T-helper 17 cell (primary cell): ENCODE measurements around the gene PLTP. TPM values are rescaled to one million over a fixed set of nuclear protein-coding genes. Genes with fewer than 3 reads are reported as not detected.
"Not testable (repeated sequence)": the region's sequence is repeated elsewhere in the genome, so short reads cannot be mapped to it uniquely, and the experiment has no call there.

Experiments
- ATAC-seq: fragments of 150-1000 bp; cut with Tn5 transposase; 2 replicates; pipeline ENCODE4 v1.10.0; 2021; ENCODE audit warnings: mild to moderate bottlenecking, moderate library complexity
- DNase-seq, 3 donors: peaks; one replicate each; pipeline versions ENCODE4 v3.0.0 to v3.0.0-alpha.2; 2020 to 2021
- H3K9me3 ChIP-seq: one replicate; pipeline ENCODE4 v1.7.0; 2013; ENCODE audit warnings: low read length, mild to moderate bottlenecking; ENCODE audit not compliant: control insufficient read depth, poor library complexity, severe bottlenecking
- H3K27ac Mint-ChIP-seq: one replicate; pipeline ENCODE4 v1.8.0; 2022; ENCODE audit warnings: mild to moderate bottlenecking, moderate library complexity, mixed read lengths
- H3K27me3 Mint-ChIP-seq: one replicate; pipeline ENCODE4 v1.8.0; 2022; ENCODE audit warnings: mixed read lengths
- H3K36me3 Mint-ChIP-seq: one replicate; pipeline ENCODE4 v1.8.0; 2022; ENCODE audit warnings: low read depth, mixed read lengths
- H3K4me1 Mint-ChIP-seq: one replicate; pipeline ENCODE4 v1.8.0; 2022; ENCODE audit warnings: mild to moderate bottlenecking, mixed read lengths
- H3K4me3 Mint-ChIP-seq: one replicate; pipeline ENCODE4 v1.8.0; 2022; ENCODE audit warnings: mild to moderate bottlenecking, moderate library complexity, mixed read lengths
- total RNA-seq, 4 donors: library from RNA in 2 of 4; stranded (reverse) in 2 of 4; gene quantifications; one replicate each; pipeline ENCODE4 v1.2.3 and lab custom pipeline; 2022 to 2026

Gene PLTP, protein sequence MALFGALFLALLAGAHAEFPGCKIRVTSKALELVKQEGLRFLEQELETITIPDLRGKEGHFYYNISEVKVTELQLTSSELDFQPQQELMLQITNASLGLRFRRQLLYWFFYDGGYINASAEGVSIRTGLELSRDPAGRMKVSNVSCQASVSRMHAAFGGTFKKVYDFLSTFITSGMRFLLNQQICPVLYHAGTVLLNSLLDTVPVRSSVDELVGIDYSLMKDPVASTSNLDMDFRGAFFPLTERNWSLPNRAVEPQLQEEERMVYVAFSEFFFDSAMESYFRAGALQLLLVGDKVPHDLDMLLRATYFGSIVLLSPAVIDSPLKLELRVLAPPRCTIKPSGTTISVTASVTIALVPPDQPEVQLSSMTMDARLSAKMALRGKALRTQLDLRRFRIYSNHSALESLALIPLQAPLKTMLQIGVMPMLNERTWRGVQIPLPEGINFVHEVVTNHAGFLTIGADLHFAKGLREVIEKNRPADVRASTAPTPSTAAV
- total RNA-seq (1 to 10 TPM in 1 of 2 donors, not detected in 1; 1.5 TPM), total RNA-seq (lab: John Stamatoyannopoulos, UW) (0.23 to 0.75 reads per million in 2 donors)

DNA sequence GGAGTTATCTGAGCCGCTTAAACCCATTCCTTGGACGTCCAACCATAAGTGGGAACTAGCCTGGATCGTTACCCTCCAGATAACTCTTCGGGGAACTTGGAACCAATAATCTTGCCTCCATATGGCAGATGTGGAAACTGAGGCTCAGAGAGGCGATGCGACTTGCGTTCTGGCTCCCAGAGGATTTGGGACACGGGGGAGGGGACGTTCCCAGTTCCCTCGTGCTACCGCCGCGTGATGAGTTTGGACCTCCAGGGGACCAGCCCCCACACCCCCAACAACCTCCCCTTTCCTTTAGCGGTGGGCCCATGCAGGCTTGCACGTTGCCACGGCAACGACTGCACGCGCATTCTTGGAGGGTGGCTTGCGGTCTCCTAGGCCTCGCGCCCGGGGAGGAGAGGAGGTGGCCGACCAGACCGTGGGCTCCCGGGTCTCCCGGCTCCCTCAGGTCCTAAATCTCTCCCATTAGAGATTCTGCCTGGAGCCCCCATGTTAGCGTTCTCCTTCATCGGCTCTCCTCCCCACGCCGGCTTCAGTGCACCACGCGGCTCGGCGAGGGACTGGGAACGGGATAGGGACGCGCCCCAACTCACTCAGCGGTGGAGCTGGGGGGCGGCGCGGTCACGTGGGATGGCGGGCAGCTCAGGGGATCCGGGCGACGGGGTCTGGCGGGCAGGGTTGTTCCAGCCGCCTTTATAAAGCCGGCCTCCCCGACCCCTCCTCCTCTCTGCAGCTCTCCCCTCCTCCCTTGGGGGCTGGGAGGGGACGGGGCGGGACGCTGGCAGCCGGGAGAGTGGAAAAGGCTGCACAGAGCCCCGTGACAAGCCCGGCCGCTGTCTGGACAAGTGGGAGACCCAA, at the start of gene PLTP:
Gene PLTP (minus strand): TSS at position 670 of the 858 bp plus-strand sequence. CDS start 703 bp downstream, outside the sequence.
- Mint-ChIP-seq H3K27me3 (peaks cover 18% of the 10 kb centered on the region), H3K36me3 (no peaks in the 10 kb centered on the region), H3K4me3 (peak within 1 kb of the TSS; percentile 86), H3K27ac (peak within 1 kb of the TSS; percentile 1), H3K4me1 (peaks cover 10% of the 10 kb centered on the region)
- DNase-seq (peak in 1 of 3 donors; percentile 20), ATAC-seq (peak; percentile 32)
- no peaks in the 10 kb centered on the region for H3K9me3 ChIP-seq

DNA sequence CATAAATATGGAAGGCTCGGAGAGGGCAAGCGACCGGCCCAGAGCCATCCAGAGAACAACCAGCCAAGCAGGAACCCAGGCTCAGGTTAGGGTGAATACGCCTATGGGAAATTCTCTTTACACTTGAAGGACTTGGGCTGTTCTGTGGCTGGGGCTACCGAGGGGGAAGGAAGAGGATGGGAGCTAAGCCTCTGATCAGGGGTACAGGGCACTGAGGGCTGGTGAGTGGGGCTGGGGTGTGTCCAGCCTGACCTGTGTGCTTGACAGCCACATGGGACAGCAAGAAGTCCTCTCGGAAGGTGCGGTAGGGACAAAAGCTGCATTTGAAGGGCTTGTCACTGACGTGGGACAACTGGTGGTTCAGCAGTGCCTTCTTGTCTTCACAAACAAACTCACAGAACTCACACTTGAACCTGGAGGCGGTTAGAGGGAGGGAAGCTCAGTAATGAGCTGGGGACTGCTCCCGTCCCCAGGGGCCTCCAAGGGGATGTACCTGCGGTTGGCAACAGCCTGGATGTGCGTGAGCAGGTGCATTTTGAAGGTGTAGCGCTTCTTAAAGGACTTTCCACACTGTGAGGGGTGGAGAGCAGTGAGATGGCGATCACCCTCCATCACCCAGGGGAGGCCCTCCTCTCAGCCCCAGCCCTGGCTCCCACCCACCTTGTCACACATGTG, 48.1 kb upstream of the PLTP start:
- Mint-ChIP-seq H3K27me3 (no peaks in the 10 kb centered on the region), H3K27ac (peak overlapping the region; percentile 34), H3K4me1 (peaks cover 4% of the 10 kb centered on the region), H3K4me3 (no peak overlapping the region), H3K36me3 (peaks cover 8% of the 10 kb centered on the region)
- ATAC-seq = no peak
- no peak for DNase-seq
- no peaks in the 10 kb centered on the region for H3K9me3 ChIP-seq

DNA sequence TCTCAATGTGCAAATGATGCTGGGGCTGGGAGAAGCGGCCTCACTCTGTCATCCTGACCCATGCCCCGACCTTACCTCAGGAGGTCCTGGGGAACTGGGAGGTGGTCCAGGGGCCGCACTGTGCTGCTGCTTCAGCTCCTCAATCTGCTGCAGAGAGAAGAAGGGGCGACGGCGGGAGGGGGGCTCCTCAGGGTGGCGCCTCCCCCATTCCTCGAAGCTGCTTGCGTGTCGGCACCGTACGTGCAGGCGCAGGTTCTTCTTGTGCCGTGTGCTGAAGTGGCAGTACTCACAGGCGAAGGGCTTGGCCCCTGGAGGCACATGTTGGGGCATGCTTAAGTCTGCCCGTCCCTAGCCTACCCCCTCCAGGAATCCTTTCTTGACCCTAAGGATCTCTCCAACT, 47.2 kb upstream of the PLTP start:
- peaks cover 8% of the 10 kb centered on the region for H3K36me3 Mint-ChIP-seq
- no peaks in the 10 kb centered on the region for H3K9me3 ChIP-seq
- H3K4me1 Mint-ChIP-seq = peaks cover 4% of the 10 kb centered on the region
- ATAC-seq (no peak), DNase-seq (no peak)
- no peaks in the 10 kb centered on the region for H3K27me3 Mint-ChIP-seq
- H3K4me3 Mint-ChIP-seq = no peak overlapping the region
- peak overlapping the region; percentile 34 for H3K27ac Mint-ChIP-seq

DNA sequence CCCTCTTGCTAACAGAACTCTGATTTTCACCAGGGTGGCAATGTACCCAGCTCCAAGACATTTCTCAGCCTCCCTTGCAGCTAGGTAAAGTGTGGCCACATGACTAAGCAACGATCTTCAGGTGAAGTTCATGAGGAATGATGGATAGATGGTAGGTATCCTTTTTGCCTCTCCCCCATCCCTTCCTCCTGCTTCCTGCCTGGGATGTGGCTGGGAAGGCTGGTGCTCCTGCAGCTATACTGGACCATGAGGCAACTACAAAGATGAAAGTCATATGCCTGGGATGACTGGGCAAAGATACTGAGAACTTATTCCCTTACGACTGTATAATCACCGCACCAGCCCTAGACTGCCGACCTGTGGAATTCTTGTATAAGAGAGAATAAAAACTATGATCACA, 46.6 kb upstream of the PLTP start:
- Mint-ChIP-seq H3K4me3 (no peak overlapping the region), H3K27me3 (no peaks in the 10 kb centered on the region), H3K4me1 (peaks cover 4% of the 10 kb centered on the region), H3K36me3 (peaks cover 9% of the 10 kb centered on the region), H3K27ac (no peak overlapping the region)
- no peak for DNase-seq
- no peak for ATAC-seq
- no peaks in the 10 kb centered on the region for H3K9me3 ChIP-seq

DNA sequence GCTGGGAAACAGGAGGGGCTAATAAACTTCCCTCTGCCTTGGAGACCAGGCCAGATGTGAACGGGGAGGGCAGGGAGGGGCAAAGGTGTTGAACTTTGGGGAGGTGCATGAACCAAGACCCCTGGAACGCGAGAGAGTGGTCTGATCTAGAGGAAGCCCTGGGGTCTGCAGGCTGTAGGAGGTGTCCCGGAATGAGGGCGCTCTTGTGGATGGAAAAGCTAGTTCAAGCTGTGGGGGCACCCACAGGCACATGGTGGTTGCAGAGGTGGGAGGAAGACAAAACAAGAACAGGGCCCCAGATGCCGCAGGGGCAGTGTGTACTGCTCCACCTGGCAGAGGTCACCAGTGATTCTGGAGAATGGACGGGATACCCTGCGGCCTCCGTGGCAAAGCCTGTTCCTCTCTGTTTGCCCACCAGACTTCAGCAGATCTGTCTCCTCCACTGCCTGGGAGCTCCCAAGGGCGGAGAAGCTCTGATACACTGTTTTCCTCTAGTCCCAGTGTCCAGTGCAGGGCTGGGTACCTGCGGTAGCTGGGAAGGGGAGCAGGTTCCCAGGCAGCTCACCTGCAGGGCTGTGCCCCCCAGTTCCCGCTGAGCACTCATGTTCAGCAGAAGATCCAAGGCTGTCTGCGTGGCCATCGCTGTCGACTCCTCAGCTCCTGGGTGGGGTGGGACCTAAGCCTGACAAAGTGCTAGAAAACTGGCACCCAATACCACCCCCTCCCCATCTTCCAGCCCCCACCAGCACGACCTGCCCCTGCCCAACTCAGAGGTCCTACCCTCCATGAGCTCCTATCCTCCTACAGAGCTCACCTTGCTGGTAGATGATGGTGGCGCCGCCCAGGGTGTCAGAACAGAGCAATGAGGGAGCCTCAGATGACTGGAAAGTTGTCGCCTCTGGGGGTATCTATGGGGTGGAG, 45.3 kb upstream of the PLTP start:
- peaks cover 6% of the 10 kb centered on the region for H3K36me3 Mint-ChIP-seq
- DNase-seq (no peak), ATAC-seq (no peak)
- no peaks in the 10 kb centered on the region for H3K27me3 Mint-ChIP-seq
- no peaks in the 10 kb centered on the region for H3K9me3 ChIP-seq
- no peak overlapping the region for H3K4me3 Mint-ChIP-seq
- H3K27ac Mint-ChIP-seq = no peak overlapping the region
- peaks cover under 1% of the 10 kb centered on the region for H3K4me1 Mint-ChIP-seq

DNA sequence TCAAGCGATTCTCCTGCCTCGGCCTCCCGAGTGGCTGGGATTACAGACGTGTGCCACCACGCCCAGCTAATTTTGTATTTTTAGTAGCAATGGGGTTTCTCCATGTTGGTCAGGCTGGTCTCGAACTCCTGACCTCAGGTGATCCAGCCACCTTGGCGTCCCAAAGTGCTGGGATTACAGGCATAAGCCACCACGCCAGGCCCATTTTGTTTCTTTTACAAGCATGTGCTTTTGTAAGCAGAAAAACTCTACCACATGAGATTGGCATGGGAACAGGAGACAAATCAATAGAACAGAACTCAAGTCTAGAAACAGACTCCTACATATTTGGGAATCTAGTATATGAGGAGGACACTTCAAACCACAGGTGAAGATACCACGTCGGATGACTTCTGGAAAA, 44.4 kb upstream of the PLTP start:
- ATAC-seq, H3K27ac Mint-ChIP-seq, H3K9me3 ChIP-seq, H3K4me3 Mint-ChIP-seq, H3K27me3 Mint-ChIP-seq, DNase-seq, H3K36me3 Mint-ChIP-seq, H3K4me1 Mint-ChIP-seq: not testable (repeated sequence)

DNA sequence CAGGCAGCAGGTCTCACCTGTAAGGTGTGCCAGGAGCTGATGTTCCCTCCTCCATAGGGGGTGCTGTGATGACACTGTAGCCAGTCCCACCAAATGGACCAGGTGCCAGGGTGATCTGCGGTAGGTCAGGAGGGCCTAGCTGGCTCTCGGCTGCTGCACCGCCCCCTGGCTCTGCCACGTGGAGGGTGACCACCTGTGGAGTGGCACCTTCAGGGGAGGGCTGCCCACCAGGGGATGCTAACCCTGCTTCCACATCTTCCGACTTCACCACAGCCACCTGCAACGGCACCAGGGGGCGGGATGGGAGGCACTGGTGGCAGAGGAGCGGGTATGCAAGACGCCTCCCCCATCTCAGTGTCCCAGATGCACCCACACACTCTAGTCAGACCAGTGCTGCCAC, 41.7 kb upstream of the PLTP start:
- Mint-ChIP-seq H3K4me3 (no peak overlapping the region), H3K27ac (no peak overlapping the region), H3K4me1 (peaks cover 11% of the 10 kb centered on the region), H3K27me3 (no peaks in the 10 kb centered on the region), H3K36me3 (peaks cover 3% of the 10 kb centered on the region)
- no peaks in the 10 kb centered on the region for H3K9me3 ChIP-seq
- DNase-seq (no peak), ATAC-seq (no peak)

DNA sequence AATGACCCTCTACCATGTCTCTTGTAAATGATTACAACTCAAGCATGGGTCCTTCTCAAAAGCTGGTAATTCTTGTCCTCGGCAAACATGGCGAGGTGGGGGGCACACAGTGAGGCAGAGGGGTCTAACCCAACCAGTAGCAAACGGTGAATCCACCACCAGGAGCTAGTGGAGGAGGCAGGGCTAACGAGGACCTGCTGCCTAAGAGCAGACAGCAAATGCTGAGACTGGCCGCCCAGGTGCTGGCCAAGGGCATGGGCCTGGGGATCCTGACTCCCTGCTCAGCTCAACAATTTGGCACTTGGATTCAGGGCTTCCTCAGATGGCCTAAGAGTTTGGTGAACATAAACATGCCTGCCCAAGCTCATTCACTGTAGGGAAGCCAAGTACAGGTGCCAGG, 40.9 kb upstream of the PLTP start:
- no peak for DNase-seq
- peaks cover 11% of the 10 kb centered on the region for H3K4me1 Mint-ChIP-seq
- H3K4me3 Mint-ChIP-seq = no peak overlapping the region
- peaks cover 2% of the 10 kb centered on the region for H3K36me3 Mint-ChIP-seq
- ATAC-seq = no peak
- H3K9me3 ChIP-seq = no peaks in the 10 kb centered on the region
- no peaks in the 10 kb centered on the region for H3K27me3 Mint-ChIP-seq
- peak overlapping the region; percentile 69 for H3K27ac Mint-ChIP-seq

DNA sequence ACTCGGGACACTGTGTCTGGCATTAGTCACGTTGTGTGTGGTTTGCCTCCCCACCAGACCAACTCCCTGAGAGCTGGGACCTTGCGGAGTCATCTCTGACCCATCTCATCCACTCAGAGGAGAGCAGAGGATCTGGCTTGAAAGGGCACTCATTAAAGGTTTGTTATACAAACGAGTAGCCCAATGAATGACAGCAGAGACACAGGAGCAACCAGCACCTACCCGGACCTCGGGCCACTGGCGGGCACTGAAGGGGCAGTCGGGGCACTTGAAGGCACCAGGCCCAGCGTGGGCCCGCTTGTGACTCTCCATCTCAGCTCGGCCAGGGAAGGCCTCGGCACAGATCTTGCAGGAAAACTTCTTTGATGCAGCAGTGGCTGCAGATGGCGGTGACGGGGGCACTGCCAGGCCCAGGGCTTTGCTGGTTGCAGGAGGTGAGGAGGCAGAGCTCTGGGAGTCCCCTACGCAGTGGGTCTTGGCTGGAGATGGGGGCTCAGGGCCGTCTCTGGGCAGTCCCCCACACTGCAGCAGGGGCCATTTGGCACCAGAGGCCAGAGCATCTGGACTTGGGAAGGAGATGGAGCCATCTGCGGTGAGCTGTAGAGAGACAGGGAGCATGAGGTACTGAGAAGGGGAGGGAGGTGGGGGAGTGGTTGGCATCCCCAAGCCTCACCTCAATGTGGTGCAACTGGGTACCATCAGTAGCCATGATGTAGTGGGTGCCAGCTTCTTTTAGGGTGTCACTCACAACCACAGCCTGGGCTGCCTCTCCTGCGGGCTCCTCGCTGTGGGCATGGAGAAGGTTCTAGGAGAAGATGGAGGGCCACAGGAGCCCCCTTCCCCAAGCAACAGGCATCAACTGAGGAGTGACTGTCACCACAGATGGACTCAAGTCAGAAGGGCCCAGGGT, 40.2 kb upstream of the PLTP start:
- Mint-ChIP-seq H3K27ac (peak overlapping the region; percentile 69), H3K36me3 (peaks cover 2% of the 10 kb centered on the region), H3K27me3 (no peaks in the 10 kb centered on the region), H3K4me3 (no peak overlapping the region), H3K4me1 (peaks cover 11% of the 10 kb centered on the region)
- DNase-seq (no peak), ATAC-seq (no peak)
- no peaks in the 10 kb centered on the region for H3K9me3 ChIP-seq

DNA sequence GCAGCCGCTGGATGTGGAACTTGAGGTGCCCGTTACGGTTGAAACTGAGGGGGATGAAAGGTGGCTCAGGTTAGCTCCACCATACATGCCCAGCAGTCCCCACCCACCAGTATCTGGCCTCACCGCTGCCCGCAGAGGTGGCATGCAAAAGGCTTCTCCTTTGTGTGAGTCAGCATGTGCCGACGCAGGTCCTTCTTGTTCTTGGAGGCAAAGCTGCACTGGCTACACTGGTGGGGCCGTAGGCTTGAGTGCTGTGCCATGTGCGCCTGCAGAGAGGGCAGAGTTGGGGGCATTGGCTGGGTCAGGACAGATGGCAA, 38.3 kb upstream of the PLTP start:
- no peak for ATAC-seq
- no peaks in the 10 kb centered on the region for H3K9me3 ChIP-seq
- Mint-ChIP-seq H3K27ac (no peak overlapping the region), H3K36me3 (peaks cover 2% of the 10 kb centered on the region), H3K27me3 (no peaks in the 10 kb centered on the region), H3K4me1 (peaks cover 17% of the 10 kb centered on the region), H3K4me3 (no peak overlapping the region)
- DNase-seq = no peak

DNA sequence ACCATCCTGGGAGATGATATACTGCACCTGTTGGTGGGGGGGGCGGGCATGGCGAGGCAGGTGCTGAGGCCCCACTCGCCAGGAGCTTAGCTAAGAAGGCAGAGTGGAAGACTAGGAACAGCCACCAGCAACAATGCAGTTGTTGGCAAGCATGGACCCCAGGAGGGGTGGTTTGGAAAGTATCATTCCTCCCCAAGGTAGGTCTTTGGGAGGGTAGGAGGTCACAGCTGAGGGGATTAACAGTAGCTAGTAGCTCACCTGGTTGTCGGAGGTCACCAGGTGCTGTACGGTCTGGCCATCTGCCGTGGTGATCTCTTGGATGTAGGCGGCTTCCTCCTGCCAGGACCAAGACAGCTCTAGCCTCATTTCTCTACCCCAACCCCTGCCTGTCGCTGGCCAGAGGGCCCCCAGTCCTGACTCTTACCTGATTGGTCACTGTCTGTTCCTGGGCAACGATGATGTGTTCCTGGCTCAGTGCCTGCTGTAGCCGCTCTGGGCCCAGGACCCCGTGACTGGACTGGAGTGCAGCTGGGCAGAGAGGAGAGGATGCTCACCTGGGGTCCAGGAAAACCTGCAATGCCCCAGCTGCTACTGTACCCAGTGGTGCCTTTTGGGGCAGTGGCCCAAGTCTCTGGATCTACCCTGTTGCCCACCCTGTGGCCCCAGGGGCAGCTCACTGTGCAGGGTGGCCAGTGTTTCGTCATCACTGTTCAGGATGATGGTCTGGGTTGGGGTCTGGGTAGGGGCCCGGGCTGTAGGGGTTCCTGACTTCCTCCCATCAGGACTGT, 37.8 kb upstream of the PLTP start:
- no peak for DNase-seq
- peak overlapping the region; percentile 80 for H3K27ac Mint-ChIP-seq
- H3K4me3 Mint-ChIP-seq = no peak overlapping the region
- H3K4me1 Mint-ChIP-seq = peaks cover 17% of the 10 kb centered on the region
- no peak for ATAC-seq
- H3K9me3 ChIP-seq = no peaks in the 10 kb centered on the region
- peaks cover 2% of the 10 kb centered on the region for H3K36me3 Mint-ChIP-seq
- no peaks in the 10 kb centered on the region for H3K27me3 Mint-ChIP-seq
